K562 (cell line): Measurements from ENCODE around the gene PLEKHA5. TPM values are rescaled to one million over a fixed set of nuclear protein-coding genes. Genes with fewer than 3 reads are reported as not detected.
"Not testable (repeated sequence)": the region's sequence is repeated elsewhere in the genome, so short reads cannot be mapped to it uniquely, and the experiment has no call there.

ENCODE experiments used
- ATAC-seq: fragments of 200-7000 bp; cut with Tn5 transposase; 3 replicates; pipeline ENCODE4 v1.9.1; 2020; ENCODE audit warnings: moderate library complexity
- BruUV-seq: library from RNA; stranded (reverse); fragments of 400-500 nt; replicated peaks from 2 replicates; lab custom pipeline; 2021; lab: Mats Ljungman, UMichigan
- CTCF ChIA-PET: fragments of 300-600 bp; formaldehyde crosslinking; extraction: SDS; loops from one replicate; lab custom pipeline; 2021; ENCODE audit warnings: low intra/inter-chr PET ratio; lab: Yijun Ruan, JAX
- POLR2A ChIA-PET: fragments of 300-600, 350-650 bp; sonication (Branson Sonifier 250); formaldehyde crosslinking; extraction: SDS; loops from one replicate; lab custom pipeline; 2021; ENCODE audit warnings: antibody characterized with exemption, inconsistent platforms; lab: Yijun Ruan, JAX
- DNase-seq, 4 experiments: peaks; one replicate each; pipeline versions ENCODE4 v3.0.0 to v3.0.0-alpha.2; 2011 to 2018; ENCODE audit warnings: low spot score in 3 of 4, mixed read lengths in 3 of 4; ENCODE audit errors: extremely low read depth in 1 of 4
- FAIRE-seq: peaks from 2 replicates; lab custom pipeline; 2011; peaks lifted over from hg19 to GRCh38; lab: Jason Lieb, UNC
- H2AFZ ChIP-seq: 2 replicates; pipeline ENCODE4 v1.6.0; 2011; ENCODE audit warnings: low read depth, low read length, control low read depth, inconsistent platforms
- H3K27ac ChIP-seq: fragments of 200-600 bp; 3 replicates; pipeline ENCODE4 v1.8.0; 2011; ENCODE audit warnings: low read depth, mild to moderate bottlenecking, control low read depth, inconsistent platforms, low read length, moderate library complexity, mixed read lengths; ENCODE audit errors: extremely low read depth
- H3K27me3 ChIP-seq, 2 experiments: fragments of 300-600 bp in 1 of 2; 2 replicates in 1 of 2; 3 replicates in 1 of 2; pipeline versions ENCODE4 v1.6.0 to v1.8.0; 2011; ENCODE audit warnings: inconsistent platforms in 2 of 2, low read length in 2 of 2, mild to moderate bottlenecking in 1 of 2, mixed read lengths in 1 of 2, moderate library complexity in 1 of 2; ENCODE audit not compliant: control insufficient read depth in 2 of 2, insufficient read depth in 2 of 2
- H3K36me3 ChIP-seq: fragments of 300-600 bp; 3 replicates; pipeline ENCODE4 v1.8.0; 2011; ENCODE audit warnings: mild to moderate bottlenecking, low read length, inconsistent platforms; ENCODE audit not compliant: control insufficient read depth, insufficient read depth
- H3K4me1 ChIP-seq, 2 experiments: fragments of 200-600 bp in 1 of 2; replicated peaks in 1 of 2; 2 replicates in 1 of 2; 3 replicates in 1 of 2; pipeline versions ENCODE4 v1.5.1 to v1.8.0; 2011; ENCODE audit warnings: inconsistent platforms in 2 of 2, low read length in 2 of 2, mild to moderate bottlenecking in 1 of 2, mixed read lengths in 1 of 2, moderate library complexity in 1 of 2; ENCODE audit not compliant: control insufficient read depth in 2 of 2, insufficient read depth in 2 of 2
- H3K4me2 ChIP-seq: 2 replicates; pipeline ENCODE4 v1.6.1; 2011; ENCODE audit warnings: low read length, control low read depth, inconsistent platforms, mixed read lengths; ENCODE audit not compliant: insufficient read depth
- H3K4me3 ChIP-seq: fragments of 200-600 bp; sonication (generic), shearing (Covaris generic); 2 replicates; pipeline ENCODE4 v1.5.1; 2016; ENCODE audit warnings: control low read depth, inconsistent platforms
- H3K79me2 ChIP-seq: fragments of 200-600 bp; 3 replicates; pipeline ENCODE4 v1.8.0; 2011; ENCODE audit warnings: low read length, inconsistent platforms; ENCODE audit not compliant: control insufficient read depth, insufficient read depth
- H3K9ac ChIP-seq, 2 experiments: 2 replicates each; pipeline versions ENCODE4 v1.6.0 to v1.6.1; 2011; ENCODE audit warnings: low read depth in 2 of 2, low read length in 2 of 2, control low read depth in 1 of 2, inconsistent platforms in 1 of 2, mild to moderate bottlenecking in 1 of 2, mixed read lengths in 1 of 2; ENCODE audit not compliant: insufficient read depth in 1 of 2
- H3K9me1 ChIP-seq: one replicate; pipeline ENCODE4 v1.6.0; 2011; ENCODE audit warnings: inconsistent platforms, mild to moderate bottlenecking, low read length, moderate library complexity; ENCODE audit not compliant: control insufficient read depth, insufficient read depth
- H3K9me3 ChIP-seq: replicated peaks from 2 replicates; pipeline ENCODE4 v1.5.1; 2011; ENCODE audit warnings: low read depth, low read length, inconsistent platforms; ENCODE audit not compliant: control insufficient read depth, insufficient read depth
- H4K20me1 ChIP-seq: replicated peaks from 2 replicates; pipeline ENCODE4 v1.6.1; 2011; ENCODE audit warnings: low read length, inconsistent platforms, mixed read lengths; ENCODE audit not compliant: control insufficient read depth, insufficient read depth
- MAFG ChIP-seq: fragments of 450-650 bp; conservative IDR thresholded peaks from 2 replicates; pipeline ENCODE4 v1.6.1; 2016; ENCODE audit warnings: missing genetic modification characterization, missing compliant biosample characterization
- NFE2L1 ChIP-seq: fragments of 450-650 bp; IDR thresholded peaks from 2 replicates; pipeline ENCODE4 v1.6.1; 2016; ENCODE audit warnings: missing genetic modification characterization, low read depth, mild to moderate bottlenecking, missing compliant biosample characterization, moderate library complexity, borderline replicate concordance
- ZFP30 ChIP-seq: fragments of 250-450 bp; sonication (Bioruptor Pico); IDR thresholded peaks from 2 replicates; pipeline ENCODE4 v1.8.0; 2022; ENCODE audit warnings: moderate library complexity, mild to moderate bottlenecking, inconsistent platforms, borderline replicate concordance
- ZNF384 ChIP-seq: IDR thresholded peaks from 2 replicates; pipeline ENCODE4 v1.6.1; 2012; ENCODE audit warnings: low read depth, low read length, improper control_type of control experiment
- ZNF696 ChIP-seq: fragments of 250-450 bp; sonication (Bioruptor Pico); conservative IDR thresholded peaks from 2 replicates; pipeline ENCODE4 v1.4.0; 2020; ENCODE audit warnings: mild to moderate bottlenecking, moderate library complexity
- WGBS: fragments of 100-300 bp; shearing (Covaris generic); methylation state at CpG from one replicate; pipeline ENCODE4 v1.1.6; 2016; ENCODE audit warnings: low coverage, mixed read lengths; ENCODE audit not compliant: insufficient coverage; ENCODE audit errors: missing lambda C conversion rate; 5-methylcytosine and 5-hydroxymethylcytosine counted together
- in situ Hi-C: fragments of 300-500 bp; cut with MboI; formaldehyde crosslinking; loops from 4 replicates; pipeline ENCODE4 v1.15.0; 2018; ENCODE audit warnings: inconsistent platforms, mixed read lengths
- intact Hi-C: fragments of 100-400 bp; cut with micrococcal nuclease; formaldehyde crosslinking; loops from 2 replicates; pipeline ENCODE4 v1.14.2; 2022
- polyA plus RNA-seq, 8 experiments: library from polyadenylated mRNA; depleted of rRNA in 4 of 8; stranded (reverse) in 5 of 8; unstranded in 3 of 8; fragments of >200 nt; fragmentation: Nextera tagmentation in 2 of 8; fragmentation: Illumina TruSeq in 1 of 8; extraction: Ambion mirVana in 2 of 8; extraction: Trizol in 1 of 8; gene quantifications; 2 replicates each; pipeline versions ENCODE4 v1.2.1 to v1.2.3, GENCODE V29; 2011 to 2014; ENCODE audit warnings: inconsistent platforms in 1 of 8, missing spikeins in 1 of 8
- total RNA-seq, 7 experiments: library from RNA; depleted of rRNA in 6 of 7; stranded (reverse); fragments of >200 nt in 6 of 7; fragmentation: Illumina TruSeq in 2 of 7; extraction: Trizol in 2 of 7; gene quantifications; 2 replicates each; pipeline versions ENCODE4 v1.2.1 to v1.2.3, GENCODE V29; 2011 to 2021; ENCODE audit warnings: low replicate concordance in 1 of 7

PLEKHA5 gene
- total and polyA plus RNA-seq, 9 of the 15 experiments (the other 6 are each of a cell fraction or from before 2014, with no cell fraction given): 7.2 to 26.2 (median 17.4) TPM

GRCh38 chr12:19088606-19089005 is 40.9 kb upstream of the PLEKHA5 start:
- H3K27ac ChIP-seq: no peak overlapping the region
- ChIA-PET POLR2A (no interaction called here), CTCF (no interaction called here)
- in situ Hi-C loops: no loop called here
- H3K4me3 ChIP-seq: no peak overlapping the region
- TF ChIP-seq ZNF696 (no peak), ZNF384 (no peak), ZFP30 (CRISPR knock-in tag) (no peak), NFE2L1 (tag) (no peak), MAFG (tag) (no peak)
- no peak overlapping the region for H3K9ac ChIP-seq
- no peak for ATAC-seq
- no peaks in the 10 kb centered on the region for H3K4me1 ChIP-seq
- no TSS peak for BruUV-seq
- no peak overlapping the region for H3K4me2 ChIP-seq
- no peaks in the 10 kb centered on the region for H3K9me1 ChIP-seq
- no peaks in the 10 kb centered on the region for H3K36me3 ChIP-seq
- FAIRE-seq: no peak
- WGBS: 45% methylated on average over 2 of the region's 3 CpGs
- no peaks in the 10 kb centered on the region for H3K79me2 ChIP-seq
- H4K20me1 ChIP-seq: no peaks in the 10 kb centered on the region
- DNase-seq: no peak
- intact Hi-C loops: no loop called here
- no peaks in the 10 kb centered on the region for H3K9me3 ChIP-seq
- no peak overlapping the region for H2AFZ ChIP-seq
- no peaks in the 10 kb centered on the region for H3K27me3 ChIP-seq

- POLR2A ChIA-PET, H3K36me3 ChIP-seq, H3K9me1 ChIP-seq, H3K27ac ChIP-seq, H3K4me1 ChIP-seq, CTCF ChIA-PET, ATAC-seq, BruUV-seq, H3K4me3 ChIP-seq, intact Hi-C loops, H3K9ac ChIP-seq, FAIRE-seq, DNase-seq, H4K20me1 ChIP-seq, H3K79me2 ChIP-seq, H3K27me3 ChIP-seq, in situ Hi-C loops, H2AFZ ChIP-seq, H3K9me3 ChIP-seq, H3K4me2 ChIP-seq: not testable (repeated sequence)
- 13% methylated on average over 3 of the region's 4 CpGs for WGBS
These were observed 37.1 kb upstream of the PLEKHA5 start for GRCh38 chr12:19092482-19092881.
